T-helper 2 cell treated with Interferon-gamma antibody and Interleukin-4, amounts not matched to agents 5 μg/mL and 100 μg/mL, for 36 hours (primary cell): Measurements from ENCODE around the gene C5orf63.
"Not testable (repeated sequence)": the region's sequence is repeated elsewhere in the genome, so short reads cannot be mapped to it uniquely, and the experiment has no call there.

Experiments used
- DNase-seq: peaks from one replicate; pipeline ENCODE4 v3.0.0; 2021; ENCODE audit warnings: low spot score
- H3K27ac Mint-ChIP-seq: one replicate; pipeline ENCODE4 v1.8.0; 2021; ENCODE audit warnings: mild to moderate bottlenecking, mixed read lengths
- H3K27me3 Mint-ChIP-seq: one replicate; pipeline ENCODE4 v1.8.0; 2021; ENCODE audit warnings: low read depth, mixed read lengths
- H3K36me3 Mint-ChIP-seq: one replicate; pipeline ENCODE4 v1.8.0; 2021; ENCODE audit warnings: low read depth, mixed read lengths
- H3K4me1 Mint-ChIP-seq: one replicate; pipeline ENCODE4 v1.8.0; 2021; ENCODE audit warnings: low read depth, mixed read lengths
- H3K4me3 Mint-ChIP-seq: one replicate; pipeline ENCODE4 v1.8.0; 2022; ENCODE audit warnings: mild to moderate bottlenecking, moderate library complexity, mixed read lengths
- H3K9me3 Mint-ChIP-seq: one replicate; pipeline ENCODE4 v1.8.0; 2021; ENCODE audit warnings: mixed read lengths

The C5orf63 gene

GRCh38 chr5:127072861-127073846 is at the start of gene C5orf63:
Gene C5orf63 (minus strand): TSS chr5:127073502. CDS start chr5:127058995, 14,507 bp downstream.
- Mint-ChIP-seq H3K27ac (peak within 1 kb of the TSS; percentile 91), H3K27me3 (no peaks in the 10 kb centered on the region), H3K4me3 (peak within 1 kb of the TSS; percentile 89), H3K4me1 (peaks cover 21% of the 10 kb centered on the region), H3K9me3 (no peaks in the 10 kb centered on the region), H3K36me3 (peaks cover 8% of the 10 kb centered on the region)
- DNase-seq: peak; percentile 78

GRCh38 chr5:127112347-127112864 is 39.1 kb upstream of the C5orf63 start:
- no peak for DNase-seq
- Mint-ChIP-seq H3K36me3 (no peaks in the 10 kb centered on the region), H3K4me1 (no peaks in the 10 kb centered on the region), H3K27me3 (peaks cover 2% of the 10 kb centered on the region), H3K27ac (no peak overlapping the region), H3K9me3 (peaks cover 10% of the 10 kb centered on the region), H3K4me3 (no peak overlapping the region)

GRCh38 chr5:127111112-127111511 is 37.8 kb upstream of the C5orf63 start:
- no peaks in the 10 kb centered on the region for H3K36me3 Mint-ChIP-seq
- no peak overlapping the region for H3K27ac Mint-ChIP-seq
- peaks cover 2% of the 10 kb centered on the region for H3K27me3 Mint-ChIP-seq
- no peak overlapping the region for H3K4me3 Mint-ChIP-seq
- DNase-seq: no peak
- H3K4me1 Mint-ChIP-seq: no peaks in the 10 kb centered on the region
- peaks cover 13% of the 10 kb centered on the region for H3K9me3 Mint-ChIP-seq

GRCh38 chr5:127108624-127109260 is 35.4 kb upstream of the C5orf63 start:
- not testable (repeated sequence) for H3K27ac Mint-ChIP-seq, H3K4me1 Mint-ChIP-seq, H3K27me3 Mint-ChIP-seq, DNase-seq, H3K4me3 Mint-ChIP-seq, H3K36me3 Mint-ChIP-seq
- peaks cover 15% of the 10 kb centered on the region for H3K9me3 Mint-ChIP-seq

GRCh38 chr5:127101935-127102334 is 28.6 kb upstream of the C5orf63 start:
- peaks cover 4% of the 10 kb centered on the region for H3K27me3 Mint-ChIP-seq

GRCh38 chr5:127101533-127101932 is 28.2 kb upstream of the C5orf63 start:
- H3K9me3 Mint-ChIP-seq: peaks cover 4% of the 10 kb centered on the region
- peaks cover 4% of the 10 kb centered on the region for H3K27me3 Mint-ChIP-seq
- H3K4me1 Mint-ChIP-seq: no peaks in the 10 kb centered on the region
- H3K4me3 Mint-ChIP-seq: no peak overlapping the region
- no peaks in the 10 kb centered on the region for H3K36me3 Mint-ChIP-seq
- no peak for DNase-seq
- H3K27ac Mint-ChIP-seq: no peak overlapping the region

More at GRCh38 chr5:127101935-127102334, 28.6 kb upstream of the C5orf63 start:
- H3K27ac Mint-ChIP-seq: no peak overlapping the region
- no peaks in the 10 kb centered on the region for H3K4me1 Mint-ChIP-seq
- no peaks in the 10 kb centered on the region for H3K36me3 Mint-ChIP-seq
- no peak for DNase-seq
- H3K4me3 Mint-ChIP-seq: no peak overlapping the region
- H3K9me3 Mint-ChIP-seq: peaks cover 4% of the 10 kb centered on the region

GRCh38 chr5:127098241-127098640 is 24.9 kb upstream of the C5orf63 start:
- Mint-ChIP-seq H3K27me3 (peaks cover 4% of the 10 kb centered on the region), H3K4me1 (no peaks in the 10 kb centered on the region), H3K4me3 (no peak overlapping the region), H3K9me3 (no peaks in the 10 kb centered on the region), H3K27ac (no peak overlapping the region), H3K36me3 (no peaks in the 10 kb centered on the region)
- no peak for DNase-seq

GRCh38 chr5:127097278-127097677 is 24.0 kb upstream of the C5orf63 start:
- H3K36me3 Mint-ChIP-seq: no peaks in the 10 kb centered on the region
- no peaks in the 10 kb centered on the region for H3K4me1 Mint-ChIP-seq
- no peak for DNase-seq
- no peak overlapping the region for H3K27ac Mint-ChIP-seq
- no peaks in the 10 kb centered on the region for H3K9me3 Mint-ChIP-seq
- peaks cover 4% of the 10 kb centered on the region for H3K27me3 Mint-ChIP-seq
- H3K4me3 Mint-ChIP-seq: no peak overlapping the region

GRCh38 chr5:127096328-127096993 is 23.2 kb upstream of the C5orf63 start:
- Mint-ChIP-seq H3K27me3 (peaks cover 4% of the 10 kb centered on the region), H3K36me3 (no peaks in the 10 kb centered on the region), H3K4me1 (no peaks in the 10 kb centered on the region), H3K27ac (no peak overlapping the region), H3K4me3 (no peak overlapping the region), H3K9me3 (no peaks in the 10 kb centered on the region)
- DNase-seq: no peak

- Mint-ChIP-seq H3K9me3 (no peaks in the 10 kb centered on the region), H3K36me3 (no peaks in the 10 kb centered on the region), H3K4me1 (peaks cover under 1% of the 10 kb centered on the region), H3K4me3 (no peak overlapping the region), H3K27me3 (no peaks in the 10 kb centered on the region), H3K27ac (no peak overlapping the region)
- no peak for DNase-seq
Observed at GRCh38 chr5:127094161-127094814, 21.0 kb upstream of the C5orf63 start.

GRCh38 chr5:127092690-127093089 is 19.4 kb upstream of the C5orf63 start:
- no peak overlapping the region for H3K4me3 Mint-ChIP-seq
- no peak overlapping the region for H3K27ac Mint-ChIP-seq
- no peaks in the 10 kb centered on the region for H3K27me3 Mint-ChIP-seq
- H3K36me3 Mint-ChIP-seq: no peaks in the 10 kb centered on the region
- H3K4me1 Mint-ChIP-seq: peaks cover 6% of the 10 kb centered on the region
- no peak for DNase-seq
- H3K9me3 Mint-ChIP-seq: no peaks in the 10 kb centered on the region

GRCh38 chr5:127089191-127089590 is 15.9 kb upstream of the C5orf63 start:
- Mint-ChIP-seq H3K27me3 (no peaks in the 10 kb centered on the region), H3K27ac (no peak overlapping the region), H3K4me3 (no peak overlapping the region), H3K9me3 (no peaks in the 10 kb centered on the region), H3K36me3 (no peaks in the 10 kb centered on the region), H3K4me1 (peaks cover 6% of the 10 kb centered on the region)
- no peak for DNase-seq

- H3K27me3 Mint-ChIP-seq: no peaks in the 10 kb centered on the region
- H3K36me3 Mint-ChIP-seq: no peaks in the 10 kb centered on the region
- peaks cover 6% of the 10 kb centered on the region for H3K4me1 Mint-ChIP-seq
- H3K4me3 Mint-ChIP-seq: no peak overlapping the region
- H3K27ac Mint-ChIP-seq: no peak overlapping the region
- no peak for DNase-seq
- H3K9me3 Mint-ChIP-seq: no peaks in the 10 kb centered on the region
Observed at GRCh38 chr5:127088251-127088650, 14.9 kb upstream of the C5orf63 start.
